Esophagus squamous epithelium (tissue), 4 donors: ENCODE measurements around the gene CAPN12.

Experiments used
- POLR2A ChIP-seq, 4 donors: fragments of 450-650 bp; IDR thresholded peaks; one replicate each; pipeline ENCODE4 v1.6.1; 2017; ENCODE audit warnings: antibody characterized with exemption in 4 of 4, mild to moderate bottlenecking in 4 of 4, moderate library complexity in 3 of 4
- TF ChIP-seq, protein P1 (sequence below), 6 experiments: fragments of 450-650 bp in 4 of 6; fragments of 200-600 bp in 2 of 6; sonication (generic) in 2 of 6; IDR thresholded peaks; one replicate each; pipeline ENCODE4 v1.5.1; 2016 to 2019; ENCODE audit warnings: antibody characterized with exemption in 6 of 6, mild to moderate bottlenecking in 4 of 6, moderate library complexity in 4 of 6

DNA sequence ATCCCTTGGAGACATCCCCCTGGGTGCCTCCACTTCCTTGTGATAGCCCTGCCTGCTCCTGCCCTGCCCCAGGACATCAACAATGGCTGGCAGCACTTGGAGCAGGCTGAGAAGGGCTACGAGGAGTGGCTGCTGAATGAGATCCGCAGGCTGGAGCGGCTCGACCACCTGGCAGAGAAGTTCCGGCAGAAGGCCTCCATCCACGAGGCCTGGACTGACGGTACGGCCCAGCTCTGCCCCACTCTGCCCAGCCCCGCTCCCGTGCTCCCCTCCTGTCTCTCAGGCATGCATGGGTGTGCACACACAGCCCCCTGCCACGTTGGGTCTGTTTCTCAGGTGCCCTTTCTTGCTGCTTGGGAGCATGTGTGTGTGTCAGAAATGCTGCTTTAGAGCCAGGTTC, 26.4 kb downstream of the CAPN12 start:
- TF ChIP-seq, protein P1, sequence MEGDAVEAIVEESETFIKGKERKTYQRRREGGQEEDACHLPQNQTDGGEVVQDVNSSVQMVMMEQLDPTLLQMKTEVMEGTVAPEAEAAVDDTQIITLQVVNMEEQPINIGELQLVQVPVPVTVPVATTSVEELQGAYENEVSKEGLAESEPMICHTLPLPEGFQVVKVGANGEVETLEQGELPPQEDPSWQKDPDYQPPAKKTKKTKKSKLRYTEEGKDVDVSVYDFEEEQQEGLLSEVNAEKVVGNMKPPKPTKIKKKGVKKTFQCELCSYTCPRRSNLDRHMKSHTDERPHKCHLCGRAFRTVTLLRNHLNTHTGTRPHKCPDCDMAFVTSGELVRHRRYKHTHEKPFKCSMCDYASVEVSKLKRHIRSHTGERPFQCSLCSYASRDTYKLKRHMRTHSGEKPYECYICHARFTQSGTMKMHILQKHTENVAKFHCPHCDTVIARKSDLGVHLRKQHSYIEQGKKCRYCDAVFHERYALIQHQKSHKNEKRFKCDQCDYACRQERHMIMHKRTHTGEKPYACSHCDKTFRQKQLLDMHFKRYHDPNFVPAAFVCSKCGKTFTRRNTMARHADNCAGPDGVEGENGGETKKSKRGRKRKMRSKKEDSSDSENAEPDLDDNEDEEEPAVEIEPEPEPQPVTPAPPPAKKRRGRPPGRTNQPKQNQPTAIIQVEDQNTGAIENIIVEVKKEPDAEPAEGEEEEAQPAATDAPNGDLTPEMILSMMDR (IDR thresholded peaks at IDR 0.05) = no peak
- TF ChIP-seq POLR2A (IDR thresholded peaks at IDR 0.05) = no peak
